Immature natural killer cell (primary cell): ENCODE results near the gene TNF. TPM values are rescaled to one million over a fixed set of nuclear protein-coding genes. Genes with fewer than 3 reads are reported as not detected.
"Not testable (repeated sequence)": the region's sequence is repeated elsewhere in the genome, so short reads cannot be mapped to it uniquely, and the experiment has no call there.

Source experiments
- DNase-seq, 3 donors: peaks; one replicate each; pipeline ENCODE4 v3.0.0; 2022; ENCODE audit warnings: mixed read lengths in 1 of 3
- H3K27ac Mint-ChIP-seq, 6 donors: one replicate each; pipeline ENCODE4 v1.8.0; 2020; ENCODE audit warnings: mixed read lengths in 6 of 6, mild to moderate bottlenecking in 5 of 6, inconsistent platforms in 4 of 6, moderate library complexity in 3 of 6
- H3K27me3 Mint-ChIP-seq, 3 donors: one replicate each; pipeline ENCODE4 v1.8.0; 2020 to 2021; ENCODE audit warnings: low read depth in 3 of 3, mild to moderate bottlenecking in 3 of 3, mixed read lengths in 3 of 3, moderate library complexity in 3 of 3, inconsistent platforms in 1 of 3
- H3K36me3 Mint-ChIP-seq, 3 donors: one replicate each; pipeline ENCODE4 v1.8.0; 2020; ENCODE audit warnings: mixed read lengths in 3 of 3, inconsistent platforms in 2 of 3, mild to moderate bottlenecking in 2 of 3
- H3K4me1 Mint-ChIP-seq, 2 donors: one replicate each; pipeline ENCODE4 v1.8.0; 2020; ENCODE audit warnings: inconsistent platforms in 2 of 2, mild to moderate bottlenecking in 2 of 2, mixed read lengths in 2 of 2, moderate library complexity in 1 of 2
- H3K4me3 Mint-ChIP-seq, 5 donors: one replicate each; pipeline ENCODE4 v1.8.0; 2020; ENCODE audit warnings: mild to moderate bottlenecking in 5 of 5, mixed read lengths in 5 of 5, inconsistent platforms in 3 of 5, moderate library complexity in 3 of 5
- H3K9me3 Mint-ChIP-seq, 6 donors: one replicate each; pipeline ENCODE4 v1.8.0; 2020; ENCODE audit warnings: mild to moderate bottlenecking in 6 of 6, mixed read lengths in 6 of 6, inconsistent platforms in 4 of 6, moderate library complexity in 3 of 6
- polyA plus RNA-seq, 3 donors: library from polyadenylated mRNA; unstranded; fragments of 300-500 nt; fragmentation: Illumina TruSeq; gene quantifications; one replicate each; pipeline ENCODE4 v1.2.3, GENCODE V29; 2021

The TNF gene
- polyA plus RNA-seq, 3 donors from 2014 or later, result 2.1 to 5.9 (median 5.6) TPM

DNA sequence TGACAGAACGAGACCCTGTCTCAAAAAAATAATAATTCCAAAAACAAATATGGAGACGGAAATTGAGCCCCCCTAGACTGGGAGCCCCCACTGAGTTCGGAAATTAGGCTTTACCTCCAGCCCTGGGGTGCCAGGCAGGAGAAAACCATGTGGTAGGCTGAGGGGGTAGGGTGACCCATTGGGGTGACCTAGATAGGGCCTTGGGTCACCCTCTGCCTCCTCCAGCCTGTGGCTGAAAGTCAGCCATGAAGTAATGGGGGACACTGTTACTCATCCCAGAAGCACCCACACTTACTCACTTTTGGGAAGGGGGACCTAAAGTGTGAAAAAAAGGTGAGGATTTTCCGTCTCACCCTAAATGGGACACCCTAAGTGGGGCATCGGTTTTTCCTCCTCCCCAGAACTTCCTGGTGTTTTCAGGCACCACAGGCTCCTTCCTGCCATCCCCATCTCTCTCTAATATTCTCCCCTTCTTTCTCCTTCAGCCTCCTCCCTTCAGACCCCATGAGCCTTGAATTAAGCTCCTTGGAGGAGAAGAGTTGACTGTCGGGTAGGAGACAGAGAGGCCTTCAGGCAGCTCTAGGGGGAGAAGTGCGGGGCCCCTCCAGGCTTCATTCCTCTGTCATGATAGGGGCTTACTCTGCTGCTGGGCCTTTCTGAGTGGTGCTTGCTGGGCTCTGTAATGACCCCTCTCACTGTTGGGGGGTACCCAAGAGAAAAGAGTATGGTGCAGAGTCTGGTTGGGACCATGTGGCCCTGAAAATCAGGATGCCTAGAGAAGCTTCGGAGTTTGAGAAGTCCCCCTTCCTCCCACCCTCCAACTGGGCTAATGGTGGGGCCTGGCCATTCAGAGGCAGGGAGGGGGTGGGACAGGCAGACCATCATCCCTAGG lies 4.4 kb downstream of the TNF start:
- Mint-ChIP-seq H3K27ac (peak overlapping the region; percentile 89 to 99 (median 96)), H3K9me3 (no peaks in the 10 kb centered on the region), H3K36me3 (peaks cover 10 to 14% (median 10%) of the 10 kb centered on the region in 3 donors), H3K27me3 (peaks cover 4 to 10% (median 8%) of the 10 kb centered on the region in 3 donors), H3K4me3 (peak overlapping the region; percentile 96 to 100 (median 99)), H3K4me1 (peaks cover 80 to 82% of the 10 kb centered on the region in 2 donors)
- DNase-seq, result no peak

DNA sequence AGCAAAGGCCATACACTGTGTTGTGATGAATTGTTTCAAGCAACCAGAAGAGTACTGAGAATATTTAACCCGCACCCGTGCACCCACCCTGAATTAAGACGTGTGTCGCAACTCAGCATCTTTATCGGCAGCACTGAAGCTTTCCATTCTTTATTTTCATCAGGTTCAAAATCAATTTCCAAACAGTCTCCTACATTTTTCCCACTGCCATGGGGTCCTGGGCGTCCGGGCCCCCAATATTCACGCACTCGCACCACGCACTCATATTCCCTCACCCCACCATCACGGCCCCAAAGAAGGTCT lies 5.0 kb downstream of the TNF start:
- peak overlapping the region; percentile 96 to 100 (median 99) for H3K4me3 Mint-ChIP-seq
- H3K36me3 Mint-ChIP-seq, result peaks cover 10 to 14% (median 11%) of the 10 kb centered on the region in 3 donors
- no peaks in the 10 kb centered on the region for H3K9me3 Mint-ChIP-seq
- no peak for DNase-seq
- peaks cover 3 to 10% (median 8%) of the 10 kb centered on the region in 3 donors for H3K27me3 Mint-ChIP-seq
- H3K27ac Mint-ChIP-seq, result peak overlapping the region; percentile 89 to 99 (median 96)
- peaks cover 77 to 82% of the 10 kb centered on the region in 2 donors for H3K4me1 Mint-ChIP-seq

DNA sequence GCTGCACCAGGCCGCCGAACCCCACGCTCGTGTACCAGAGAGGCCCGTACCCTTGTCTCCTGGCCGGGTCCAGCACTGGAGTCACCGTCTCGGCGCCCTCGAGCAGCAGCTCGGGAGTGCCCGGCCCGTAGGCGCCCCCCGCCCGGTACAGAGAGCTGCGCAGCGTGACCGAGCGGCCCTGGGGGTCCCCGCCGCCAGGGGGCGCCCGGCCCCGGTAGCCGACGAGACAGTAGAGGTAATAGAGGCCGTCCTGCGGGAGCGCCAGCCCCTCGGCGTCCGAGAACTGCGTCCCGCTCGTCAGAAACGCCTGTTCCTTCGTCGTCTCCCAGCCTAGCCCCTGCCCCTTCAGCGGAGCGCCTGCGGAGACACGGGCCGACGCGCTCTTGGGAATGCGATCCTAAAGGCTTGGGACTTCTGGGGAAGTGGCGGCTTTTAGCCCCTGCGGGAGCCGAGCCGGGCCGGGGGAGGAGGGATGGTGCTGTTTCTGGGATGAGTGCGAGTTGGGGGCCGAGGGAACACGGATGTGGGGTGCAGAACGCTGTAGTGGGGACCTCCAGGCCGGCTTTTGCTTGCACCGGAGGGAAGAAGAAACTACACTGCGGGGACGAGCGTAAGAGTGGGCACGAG lies 5.6 kb downstream of the TNF start:
- H3K27ac Mint-ChIP-seq, result peak overlapping the region; percentile 89 to 99 (median 96)
- H3K4me3 Mint-ChIP-seq, result peak overlapping the region; percentile 96 to 100 (median 99)
- peaks cover 10 to 14% (median 14%) of the 10 kb centered on the region in 3 donors for H3K36me3 Mint-ChIP-seq
- peaks cover 2 to 8% (median 6%) of the 10 kb centered on the region in 3 donors for H3K27me3 Mint-ChIP-seq
- peak; percentile 90 to 91 (median 91) for DNase-seq
- peaks cover 77 to 82% of the 10 kb centered on the region in 2 donors for H3K4me1 Mint-ChIP-seq
- no peaks in the 10 kb centered on the region for H3K9me3 Mint-ChIP-seq

DNA sequence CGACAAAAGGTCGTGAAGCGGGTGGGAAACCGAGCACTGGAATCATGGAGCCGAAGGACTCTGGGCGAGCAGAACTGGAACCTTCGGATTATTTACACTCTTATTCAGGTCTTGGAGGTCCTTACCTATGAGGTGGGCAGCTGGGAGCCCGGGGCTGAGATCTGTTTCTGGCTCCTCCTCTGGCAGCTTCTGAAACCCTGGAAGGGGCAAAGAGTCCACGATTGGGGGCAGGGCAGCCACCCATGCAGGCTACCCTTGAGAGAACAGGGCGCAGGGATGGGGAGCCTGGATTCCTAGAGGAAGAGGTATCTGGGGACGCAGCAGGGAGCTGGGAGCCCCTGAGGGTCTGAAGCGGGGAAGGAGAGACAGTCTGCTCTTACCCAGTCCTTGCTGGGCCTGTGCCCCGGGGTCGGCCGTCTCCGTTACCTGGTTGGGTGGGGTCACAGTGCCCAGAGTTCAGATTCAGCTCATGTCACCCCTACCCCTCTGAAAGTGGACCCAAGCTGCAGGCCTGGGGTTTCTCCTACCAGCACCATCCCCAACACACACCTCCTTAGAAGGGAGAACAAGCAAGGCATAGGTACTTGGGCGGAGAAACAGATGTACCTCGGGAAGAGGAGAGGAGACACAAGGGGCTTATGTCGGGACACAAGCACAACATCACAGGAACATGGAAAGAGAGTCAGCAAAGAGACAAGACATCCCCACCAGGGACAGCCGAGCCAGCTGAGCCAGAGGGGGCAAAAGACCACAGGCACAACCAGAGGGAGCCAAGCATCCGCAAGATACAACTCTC lies 6.3 kb downstream of the TNF start:
- H3K36me3 Mint-ChIP-seq, result peaks cover 4 to 14% (median 13%) of the 10 kb centered on the region in 3 donors
- no peaks in the 10 kb centered on the region for H3K9me3 Mint-ChIP-seq
- H3K27ac Mint-ChIP-seq, result peak overlapping the region; percentile 89 to 99 (median 96)
- H3K4me1 Mint-ChIP-seq, result peaks cover 77 to 82% of the 10 kb centered on the region in 2 donors
- peaks cover 2 to 8% (median 3%) of the 10 kb centered on the region in 3 donors for H3K27me3 Mint-ChIP-seq
- peak in 1 of 3 donors; percentile 27 for DNase-seq
- peak overlapping the region; percentile 96 to 100 (median 99) for H3K4me3 Mint-ChIP-seq

DNA sequence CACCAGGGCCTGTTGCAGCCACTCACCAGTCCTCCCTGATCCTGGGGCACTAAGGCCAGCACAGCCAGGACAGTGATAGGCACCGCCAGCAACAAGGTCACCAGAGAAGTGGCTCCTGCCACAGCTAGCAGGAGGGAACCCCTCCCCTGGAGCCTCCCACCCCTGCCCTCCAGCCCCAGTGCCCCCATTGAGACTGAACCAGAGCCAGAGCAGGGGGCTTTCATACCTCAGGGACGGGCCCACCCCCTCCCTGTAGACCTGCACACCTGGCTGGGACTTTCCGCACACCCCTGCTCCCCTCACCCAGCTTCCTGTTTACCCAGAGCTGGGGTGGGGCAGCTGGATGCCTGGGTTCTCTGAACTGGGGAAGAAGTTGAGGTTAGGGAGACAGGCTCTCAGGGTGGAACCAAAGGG lies 6.9 kb downstream of the TNF start, which contains the start of gene LTB:
LTB (minus strand) TSS at position 195 of the 414 bp plus-strand sequence; CDS start at position 188, 7 bp downstream.
- Mint-ChIP-seq H3K4me3 (peak within 1 kb of the TSS; percentile 96 to 100 (median 99)), H3K27me3 (peaks cover 0 to 4% (median 0%) of the 10 kb centered on the region in 3 donors), H3K9me3 (no peaks in the 10 kb centered on the region), H3K36me3 (peaks cover 4 to 14% (median 10%) of the 10 kb centered on the region in 3 donors), H3K4me1 (peaks cover 77 to 82% of the 10 kb centered on the region in 2 donors), H3K27ac (peak within 1 kb of the TSS; percentile 89 to 99 (median 96))
- DNase-seq, result no peak

DNA sequence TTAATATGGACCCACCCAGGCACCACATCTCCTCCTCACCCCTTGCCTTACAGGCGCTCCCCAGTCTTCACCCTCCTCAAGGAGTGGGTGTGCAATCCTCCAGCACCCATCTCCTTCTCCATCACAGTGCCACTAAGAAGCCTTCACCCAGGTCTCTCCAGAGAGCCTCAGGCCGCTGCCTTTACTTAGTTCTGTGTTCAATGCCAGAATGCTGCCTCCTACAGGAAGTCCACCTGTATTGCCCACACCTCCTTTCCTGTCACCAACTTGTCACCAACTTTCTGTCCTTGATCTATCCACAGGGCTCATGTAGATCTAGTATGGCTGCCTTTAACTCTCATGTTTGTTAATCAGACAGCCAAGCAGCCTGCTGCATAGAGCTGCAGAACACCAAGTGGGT lies 10.1 kb downstream of the TNF start:
- Mint-ChIP-seq H3K27me3 (peaks cover 4 to 5% (median 5%) of the 10 kb centered on the region in 3 donors), H3K36me3 (peaks cover 9 to 25% (median 22%) of the 10 kb centered on the region in 3 donors), H3K4me3 (peak overlapping the region; percentile 61 to 86 (median 73)), H3K27ac (peak overlapping the region; percentile 88 to 94 (median 91)), H3K4me1 (peaks cover 78 to 83% of the 10 kb centered on the region in 2 donors), H3K9me3 (no peaks in the 10 kb centered on the region)
- peak in 1 of 3 donors; percentile 50 for DNase-seq

DNA sequence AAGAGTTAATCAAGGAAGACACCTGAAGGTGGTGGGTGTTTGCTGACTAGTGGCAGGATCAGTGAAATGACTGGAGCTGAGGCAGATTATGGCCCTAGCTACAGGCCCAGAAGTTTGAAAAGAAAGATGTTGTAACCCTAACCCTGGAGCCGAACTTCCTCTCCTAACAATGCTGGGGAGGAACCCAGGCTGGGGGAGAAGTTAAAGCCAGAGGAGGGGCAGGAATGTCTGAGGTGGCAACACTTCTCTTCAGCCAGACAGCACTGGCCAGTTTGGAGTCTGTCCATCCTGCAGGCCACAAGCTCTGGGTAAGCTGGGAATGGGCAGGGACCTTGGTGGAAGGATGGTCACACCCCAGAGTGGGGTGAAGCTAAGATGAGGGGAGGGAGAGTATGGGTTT lies 10.6 kb downstream of the TNF start, which contains the start of gene LST1:
LST1 (plus strand) TSS at position 270 of the 400 bp plus-strand sequence. CDS start 1,023 bp downstream, outside the sequence.
- no peak for DNase-seq
- peaks cover 80 to 84% of the 10 kb centered on the region in 2 donors for H3K4me1 Mint-ChIP-seq
- H3K9me3 Mint-ChIP-seq, result no peaks in the 10 kb centered on the region
- H3K4me3 Mint-ChIP-seq, result peak within 1 kb of the TSS; percentile 61 to 86 (median 73)
- peaks cover 3 to 5% (median 5%) of the 10 kb centered on the region in 3 donors for H3K27me3 Mint-ChIP-seq
- peaks cover 9 to 25% (median 23%) of the 10 kb centered on the region in 3 donors for H3K36me3 Mint-ChIP-seq
- peak within 1 kb of the TSS; percentile 88 to 94 (median 91) for H3K27ac Mint-ChIP-seq

DNA sequence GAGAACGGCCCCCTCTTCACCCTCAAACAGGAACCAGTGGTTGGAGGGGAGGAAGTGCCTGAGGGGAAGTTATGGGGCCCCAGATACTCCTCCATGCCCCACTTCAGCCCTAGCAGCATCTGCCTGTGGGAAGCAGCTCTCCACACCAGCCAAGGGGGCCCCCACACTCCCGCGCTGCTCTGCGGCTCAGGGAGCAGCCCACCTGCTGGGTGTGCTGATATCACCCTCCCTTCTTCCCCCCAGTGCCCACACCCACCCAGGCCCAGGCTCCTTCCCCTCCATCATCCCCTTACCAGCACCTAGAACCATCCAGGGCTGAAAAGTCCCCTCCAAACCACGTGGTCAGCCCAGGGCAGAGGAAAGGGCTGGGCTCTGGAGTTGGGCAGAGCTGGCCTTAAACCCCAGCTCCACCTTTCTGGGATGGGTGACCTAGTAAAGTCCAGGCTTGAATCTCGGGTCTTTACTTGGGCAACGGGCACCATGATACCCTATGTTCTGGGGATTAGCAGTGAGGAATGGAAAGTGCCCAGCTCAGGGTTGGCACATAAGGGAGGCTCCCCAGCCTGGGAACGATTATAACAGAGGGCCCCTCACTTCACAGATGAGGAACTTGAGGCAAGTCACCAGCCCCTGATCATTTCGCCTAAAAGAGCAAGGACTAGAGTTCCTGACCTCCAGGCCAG lies 11.4 kb downstream of the TNF start:
- peaks cover 80 to 85% of the 10 kb centered on the region in 2 donors for H3K4me1 Mint-ChIP-seq
- H3K4me3 Mint-ChIP-seq, result peak overlapping the region; percentile 61 to 86 (median 73)
- H3K36me3 Mint-ChIP-seq, result peaks cover 8 to 24% (median 19%) of the 10 kb centered on the region in 3 donors
- no peaks in the 10 kb centered on the region for H3K9me3 Mint-ChIP-seq
- DNase-seq, result peak in 1 of 3 donors; percentile 34
- H3K27me3 Mint-ChIP-seq, result peaks cover 3 to 5% (median 5%) of the 10 kb centered on the region in 3 donors
- H3K27ac Mint-ChIP-seq, result peak overlapping the region; percentile 88 to 94 (median 91)

DNA sequence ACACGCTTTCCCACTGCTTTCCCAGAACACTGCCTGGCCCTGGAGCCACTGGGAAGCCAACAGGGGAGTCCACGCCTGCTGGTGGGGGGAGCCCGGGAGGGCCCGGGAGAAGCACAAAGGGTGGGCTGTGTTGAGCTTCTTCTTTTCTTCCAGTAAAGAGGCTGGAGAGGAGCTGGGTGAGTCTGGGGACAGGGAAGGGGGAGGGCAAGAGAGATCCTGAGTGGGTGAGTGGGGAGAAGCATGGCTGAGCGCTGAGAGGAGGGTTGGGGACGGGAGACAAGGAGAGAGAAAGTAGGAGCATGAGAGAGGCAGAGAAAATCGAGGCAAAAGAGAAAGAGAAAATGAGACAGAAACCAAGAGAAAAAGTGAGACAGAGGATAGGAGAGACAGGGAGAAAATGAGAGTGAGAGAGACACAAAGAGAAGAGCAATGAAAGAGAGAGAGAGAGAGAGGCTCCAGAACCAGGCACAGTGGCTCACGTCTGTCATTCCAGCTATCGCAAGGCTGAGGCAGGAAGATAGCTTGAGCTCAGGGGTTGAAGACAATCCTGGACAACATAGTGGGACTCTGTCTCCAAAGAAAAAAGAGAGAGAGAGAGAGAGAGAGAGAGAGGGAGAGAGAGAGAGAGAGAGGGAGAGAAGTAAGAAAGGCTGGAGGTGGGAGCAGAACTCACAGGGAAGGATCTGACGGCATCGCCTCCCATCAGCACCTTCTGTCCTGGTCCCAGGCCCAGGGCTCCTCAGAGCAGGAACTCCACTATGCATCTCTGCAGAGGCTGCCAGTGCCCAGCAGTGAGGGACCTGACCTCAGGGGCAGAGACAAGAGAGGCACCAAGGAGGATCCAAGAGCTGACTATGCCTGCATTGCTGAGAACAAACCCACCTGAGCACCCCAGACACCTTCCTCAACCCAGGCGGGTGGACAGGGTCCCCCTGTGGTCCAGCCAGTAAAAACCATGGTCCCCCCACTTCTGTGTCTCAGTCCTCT lies 12.7 kb downstream of the TNF start:
- peaks cover 6 to 12% (median 9%) of the 10 kb centered on the region in 3 donors for H3K27me3 Mint-ChIP-seq
- DNase-seq, result no peak
- no peaks in the 10 kb centered on the region for H3K9me3 Mint-ChIP-seq
- peaks cover 5 to 18% (median 16%) of the 10 kb centered on the region in 3 donors for H3K36me3 Mint-ChIP-seq
- H3K4me3 Mint-ChIP-seq, result peak overlapping the region; percentile 56 to 83 (median 80)
- peak overlapping the region; percentile 89 to 91 (median 91) for H3K27ac Mint-ChIP-seq
- peaks cover 80 to 85% of the 10 kb centered on the region in 2 donors for H3K4me1 Mint-ChIP-seq

DNA sequence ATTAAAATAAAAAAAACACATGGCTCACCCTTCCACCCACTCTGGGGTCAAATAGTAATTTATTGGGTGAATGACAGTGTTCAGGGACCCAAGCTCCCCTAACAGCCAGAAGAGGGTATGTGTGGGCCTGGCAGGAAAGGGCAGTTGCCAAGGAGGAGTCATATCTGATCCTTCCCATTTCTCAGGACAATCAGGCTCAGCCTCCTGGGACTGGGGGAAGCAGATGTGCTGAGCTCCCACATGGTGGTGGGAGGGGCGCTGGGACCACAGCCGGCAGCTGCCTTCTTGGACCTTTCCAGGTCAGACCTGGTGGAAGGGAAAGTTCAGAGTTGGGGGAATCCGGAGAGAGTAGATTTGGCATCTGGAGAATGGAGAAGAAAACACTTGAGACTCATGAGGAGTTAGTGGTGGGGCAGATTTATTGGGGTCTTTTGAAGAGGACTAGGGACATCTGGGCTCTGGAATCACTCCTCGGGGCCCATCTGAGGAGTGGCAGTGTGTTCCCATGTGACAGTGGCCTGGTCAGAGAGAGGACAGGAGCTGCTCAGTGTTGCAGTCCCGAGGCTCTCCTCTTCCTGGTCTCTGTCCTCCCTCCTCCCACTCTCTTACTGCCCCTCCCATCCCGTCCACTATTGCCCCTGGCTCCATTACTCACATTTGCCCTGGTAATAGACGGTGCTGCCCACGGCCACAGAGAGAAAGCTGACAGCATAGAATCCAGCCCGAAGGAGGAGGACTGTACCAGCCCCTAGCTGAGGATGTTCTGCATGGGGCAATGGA lies 13.7 kb downstream of the TNF start:
- DNase-seq, result no peak
- H3K9me3 Mint-ChIP-seq, result no peaks in the 10 kb centered on the region
- peaks cover 8 to 14% (median 14%) of the 10 kb centered on the region in 3 donors for H3K27me3 Mint-ChIP-seq
- peaks cover 88 to 91% of the 10 kb centered on the region in 2 donors for H3K4me1 Mint-ChIP-seq
- H3K36me3 Mint-ChIP-seq, result peaks cover 5 to 18% (median 16%) of the 10 kb centered on the region in 3 donors
- peak overlapping the region; percentile 26 to 57 (median 33) for H3K4me3 Mint-ChIP-seq
- peak overlapping the region in 5 of 6 donors; percentile 63 to 79 (median 67) for H3K27ac Mint-ChIP-seq

DNA sequence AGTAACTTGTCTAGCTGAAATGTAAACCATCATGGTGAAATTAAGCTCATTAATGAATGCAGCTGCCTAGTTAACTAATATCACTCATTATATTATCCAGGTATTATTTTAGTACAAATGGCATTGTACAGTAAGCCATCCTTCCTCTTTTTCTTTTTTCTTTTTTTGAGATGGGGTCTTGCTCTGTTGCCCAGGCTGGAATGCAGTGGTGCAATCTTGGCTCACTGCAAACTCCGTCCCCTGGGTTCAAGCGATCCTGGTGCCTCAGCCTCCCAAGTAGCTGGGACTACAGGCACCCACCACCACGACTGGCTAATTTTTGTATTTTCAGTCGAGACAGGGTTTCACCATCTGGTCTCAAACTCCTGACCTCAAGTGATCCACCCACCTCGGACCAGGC lies 15.3 kb downstream of the TNF start:
- H3K9me3 Mint-ChIP-seq, DNase-seq: not testable (repeated sequence)
- Mint-ChIP-seq H3K4me3 (peak overlapping the region in 4 of 5 donors; percentile 9 to 38 (median 35)), H3K27me3 (peaks cover 8 to 14% (median 14%) of the 10 kb centered on the region in 3 donors), H3K4me1 (peaks cover 85 to 90% of the 10 kb centered on the region in 2 donors), H3K36me3 (peaks cover 5 to 16% (median 15%) of the 10 kb centered on the region in 3 donors), H3K27ac (peak overlapping the region in 4 of 6 donors; percentile 32 to 80 (median 72))
